ENCODE data around the gene BICDL1. TPM values are rescaled to one million over a fixed set of nuclear protein-coding genes. Genes with fewer than 3 reads are reported as not detected.

BICDL1 gene
- total and polyA plus RNA-seq, 3 donors from 2014 or later: 41.4 to 131 (median 78.3) TPM

DNA sequence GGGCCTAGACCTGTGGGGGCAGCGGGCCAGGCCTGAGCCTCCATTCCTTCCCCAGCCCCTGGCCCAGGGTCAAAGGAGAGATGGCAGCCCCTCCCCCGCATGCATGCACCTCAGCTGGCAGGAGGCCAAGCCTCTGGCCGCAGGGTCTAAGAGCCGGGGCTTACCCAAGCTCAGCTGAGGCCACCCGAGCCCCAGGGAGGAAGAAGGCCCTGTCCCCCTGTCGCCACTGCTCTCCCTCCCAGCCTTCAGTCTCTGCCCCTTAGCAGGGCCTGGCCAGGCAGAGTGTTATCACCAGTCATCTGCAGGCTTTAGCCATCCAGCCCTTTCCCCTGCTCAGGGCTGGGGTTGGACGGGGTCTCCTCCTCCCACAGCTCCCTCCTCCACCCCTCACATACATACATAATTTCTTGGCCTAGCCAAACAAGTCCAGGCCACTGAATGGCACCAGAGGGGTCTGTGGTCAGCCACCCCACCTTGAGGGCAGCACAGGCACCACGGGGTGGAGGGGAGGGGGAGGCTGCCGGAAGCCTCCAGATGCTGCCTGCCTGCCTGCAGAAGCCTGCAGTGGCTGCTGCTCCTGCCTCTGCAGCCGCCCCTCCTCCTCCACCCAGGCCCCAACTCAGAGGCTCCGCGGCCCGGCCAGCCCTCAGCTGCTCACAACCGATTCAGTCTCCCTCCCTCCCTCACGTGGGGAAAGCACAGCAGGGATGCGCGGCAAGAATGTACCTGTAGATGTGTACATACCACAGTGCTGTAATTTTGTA, 104.7 kb downstream of the BICDL1 start:
- H3K27me3 ChIP-seq: no peaks in the 10 kb centered on the region
- 57 to 66% methylated on average over 11 to 16 of the region's 17 CpGs for WGBS, 2 donors
- intact Hi-C loops (cut with DNase I; ENCODE audit: low total_unique reads): no loop called here
- no peaks in the 10 kb centered on the region for H3K4me1 ChIP-seq
- DNase-seq: no peak
- TF ChIP-seq, protein P1, sequence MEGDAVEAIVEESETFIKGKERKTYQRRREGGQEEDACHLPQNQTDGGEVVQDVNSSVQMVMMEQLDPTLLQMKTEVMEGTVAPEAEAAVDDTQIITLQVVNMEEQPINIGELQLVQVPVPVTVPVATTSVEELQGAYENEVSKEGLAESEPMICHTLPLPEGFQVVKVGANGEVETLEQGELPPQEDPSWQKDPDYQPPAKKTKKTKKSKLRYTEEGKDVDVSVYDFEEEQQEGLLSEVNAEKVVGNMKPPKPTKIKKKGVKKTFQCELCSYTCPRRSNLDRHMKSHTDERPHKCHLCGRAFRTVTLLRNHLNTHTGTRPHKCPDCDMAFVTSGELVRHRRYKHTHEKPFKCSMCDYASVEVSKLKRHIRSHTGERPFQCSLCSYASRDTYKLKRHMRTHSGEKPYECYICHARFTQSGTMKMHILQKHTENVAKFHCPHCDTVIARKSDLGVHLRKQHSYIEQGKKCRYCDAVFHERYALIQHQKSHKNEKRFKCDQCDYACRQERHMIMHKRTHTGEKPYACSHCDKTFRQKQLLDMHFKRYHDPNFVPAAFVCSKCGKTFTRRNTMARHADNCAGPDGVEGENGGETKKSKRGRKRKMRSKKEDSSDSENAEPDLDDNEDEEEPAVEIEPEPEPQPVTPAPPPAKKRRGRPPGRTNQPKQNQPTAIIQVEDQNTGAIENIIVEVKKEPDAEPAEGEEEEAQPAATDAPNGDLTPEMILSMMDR (IDR thresholded peaks at IDR 0.05): no peak
- no peak for TF ChIP-seq POLR2A (IDR thresholded peaks at IDR 0.05)
- no peaks in the 10 kb centered on the region for H3K36me3 ChIP-seq (ENCODE audit: low read depth, missing control alignments)
- no peak overlapping the region for H3K27ac ChIP-seq
- no peak overlapping the region for H3K4me3 ChIP-seq
- H3K9me3 ChIP-seq: no peaks in the 10 kb centered on the region

DNA sequence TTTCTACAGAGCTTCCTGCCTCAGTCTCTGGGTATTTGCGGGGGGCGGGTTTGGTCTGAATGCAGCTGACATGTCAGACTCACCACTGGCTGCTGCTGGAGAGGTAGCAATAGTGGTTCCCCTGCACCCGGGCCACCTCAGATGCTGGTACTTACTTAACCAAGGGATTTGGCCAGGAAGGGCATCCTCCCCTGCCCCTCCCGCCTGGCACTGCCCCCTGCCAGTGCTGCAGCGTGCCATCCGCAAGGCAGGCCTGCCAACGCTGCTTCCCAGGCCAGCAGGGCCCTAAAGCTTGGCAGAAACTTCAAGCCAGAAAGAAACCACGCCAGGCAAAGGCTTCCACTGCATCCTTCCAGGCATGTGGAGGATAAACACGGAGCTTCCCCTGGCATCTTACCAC, 105.4 kb downstream of the BICDL1 start:
- no peaks in the 10 kb centered on the region for H3K27me3 ChIP-seq
- no peak overlapping the region for H3K27ac ChIP-seq
- H3K4me3 ChIP-seq: no peak overlapping the region
- 75 to 82% methylated on average over 7 to 9 of the region's 9 CpGs for WGBS, 2 donors
- no peaks in the 10 kb centered on the region for H3K9me3 ChIP-seq
- no peak for DNase-seq
- intact Hi-C loops (cut with DNase I; ENCODE audit: low total_unique reads): no loop called here
- no peaks in the 10 kb centered on the region for H3K36me3 ChIP-seq (ENCODE audit: low read depth, missing control alignments)
- no peaks in the 10 kb centered on the region for H3K4me1 ChIP-seq
- TF ChIP-seq POLR2A (IDR thresholded peaks at IDR 0.05): no peak
- TF ChIP-seq, protein P1 (IDR thresholded peaks at IDR 0.05): no peak

DNA sequence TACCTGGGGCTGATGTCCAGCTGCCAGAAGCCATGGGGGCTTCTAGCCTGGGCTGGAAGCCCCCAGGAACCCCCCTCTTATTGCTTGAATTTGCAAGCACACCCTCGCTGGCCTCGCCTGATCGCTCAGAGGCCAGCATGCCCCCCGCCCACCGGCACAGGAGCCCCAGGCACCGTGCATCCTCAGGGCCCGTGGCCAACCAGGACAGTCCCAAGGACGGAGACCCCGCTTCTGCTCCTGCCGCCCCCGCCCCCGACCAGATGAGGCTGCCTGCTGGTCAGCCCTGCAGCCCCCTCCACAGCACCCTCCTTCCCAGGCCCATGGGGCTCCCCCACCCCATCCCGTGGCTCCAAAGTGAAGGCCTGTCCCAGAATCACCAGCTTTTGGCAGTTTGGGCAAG, 106.3 kb downstream of the BICDL1 start:
- Histone ChIP-seq H3K9me3 (no peaks in the 10 kb centered on the region), H3K36me3 (ENCODE audit: low read depth, missing control alignments) (no peaks in the 10 kb centered on the region), H3K4me1 (peaks cover 3% of the 10 kb centered on the region), H3K27me3 (no peaks in the 10 kb centered on the region), H3K27ac (no peak overlapping the region), H3K4me3 (no peak overlapping the region)
- DNase-seq: no peak
- WGBS, 2 donors: 85 to 88% methylated on average over 4 to 13 of the region's 13 CpGs
- no peak for TF ChIP-seq POLR2A (IDR thresholded peaks at IDR 0.05)
- TF ChIP-seq, protein P1 (IDR thresholded peaks at IDR 0.05): no peak
- intact Hi-C loops (cut with DNase I; ENCODE audit: low total_unique reads): no loop called here

DNA sequence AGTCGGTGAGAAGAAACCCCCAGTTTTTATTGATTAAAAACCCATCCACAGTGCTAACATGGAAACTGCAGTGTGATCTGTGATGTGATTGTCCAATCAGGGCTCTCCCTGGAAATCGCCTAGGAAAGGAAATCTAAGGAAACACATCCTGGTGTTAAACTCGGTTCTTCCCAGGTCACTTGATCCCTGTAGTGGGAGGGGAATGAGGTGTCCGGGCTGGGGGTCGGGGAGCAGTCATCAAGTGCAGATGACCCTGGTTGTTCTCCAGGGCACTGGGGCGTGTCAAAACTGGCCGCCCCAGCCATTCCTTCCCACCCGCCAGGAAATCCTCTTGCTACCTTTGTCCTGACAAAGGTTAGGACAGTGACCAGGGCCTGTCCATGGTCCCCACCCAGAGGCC, 106.7 kb downstream of the BICDL1 start:
- Histone ChIP-seq H3K27me3 (no peaks in the 10 kb centered on the region), H3K4me3 (no peak overlapping the region), H3K4me1 (peaks cover 7% of the 10 kb centered on the region), H3K9me3 (no peaks in the 10 kb centered on the region), H3K36me3 (ENCODE audit: low read depth, missing control alignments) (no peaks in the 10 kb centered on the region), H3K27ac (no peak overlapping the region)
- TF ChIP-seq POLR2A (IDR thresholded peaks at IDR 0.05): no peak
- TF ChIP-seq, protein P1 (IDR thresholded peaks at IDR 0.05): no peak
- no peak for DNase-seq
- intact Hi-C loops (cut with DNase I; ENCODE audit: low total_unique reads): no loop called here
- 80% methylated on average over 3 to 8 of the region's 8 CpGs for WGBS, 2 donors

DNA sequence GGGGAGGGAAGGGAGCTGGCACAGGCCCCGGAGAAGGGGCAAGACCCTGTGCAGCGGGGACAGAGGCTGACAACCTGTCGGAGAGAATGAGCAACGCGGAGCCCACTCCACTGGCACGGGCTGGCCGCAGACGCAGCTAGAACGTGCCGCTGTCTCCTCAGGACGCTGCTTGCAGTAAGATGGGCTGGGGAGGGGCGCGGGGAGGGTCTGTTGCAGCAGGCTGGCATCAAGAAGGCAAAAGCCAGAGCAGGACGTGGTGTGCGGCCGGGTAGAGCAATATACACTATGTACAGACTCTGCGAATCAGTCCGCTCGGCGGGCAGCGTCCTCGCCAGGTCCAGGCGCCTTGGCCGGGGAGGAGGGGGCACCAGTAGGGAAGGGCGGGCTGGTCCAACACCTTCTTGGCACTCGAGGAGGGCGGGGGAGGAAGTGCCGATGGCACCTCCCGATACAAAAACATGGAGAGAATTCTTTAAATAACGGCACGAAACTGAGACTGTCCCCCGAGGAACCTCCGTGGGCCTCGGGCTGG, 107.7 kb downstream of the BICDL1 start:
- peaks cover 17% of the 10 kb centered on the region for H3K4me1 ChIP-seq

More for the DNA sequence above, 107.7 kb downstream of the BICDL1 start:
- Histone ChIP-seq H3K4me3 (no peak overlapping the region), H3K36me3 (ENCODE audit: low read depth, missing control alignments) (no peaks in the 10 kb centered on the region), H3K27ac (no peak overlapping the region), H3K27me3 (no peaks in the 10 kb centered on the region), H3K9me3 (no peaks in the 10 kb centered on the region)
- DNase-seq: no peak
- intact Hi-C loops (cut with DNase I; ENCODE audit: low total_unique reads): no loop called here
- TF ChIP-seq, protein P1 (IDR thresholded peaks at IDR 0.05): no peak
- TF ChIP-seq POLR2A (IDR thresholded peaks at IDR 0.05): no peak
- 89 to 93% methylated on average over 17 to 34 of the region's 34 CpGs for WGBS, 2 donors

Data from testis (tissue), 3 donors.